ENCODE data around the gene PRR12. TPM values are rescaled to one million over a fixed set of nuclear protein-coding genes. Genes with fewer than 3 reads are reported as not detected.

PRR12 gene
- total and polyA plus RNA-seq, 9 of the 15 experiments (the other 6 are each of a cell fraction or from before 2014, with no cell fraction given): 0.01 to 21.1 (median 0.98) TPM

DNA sequence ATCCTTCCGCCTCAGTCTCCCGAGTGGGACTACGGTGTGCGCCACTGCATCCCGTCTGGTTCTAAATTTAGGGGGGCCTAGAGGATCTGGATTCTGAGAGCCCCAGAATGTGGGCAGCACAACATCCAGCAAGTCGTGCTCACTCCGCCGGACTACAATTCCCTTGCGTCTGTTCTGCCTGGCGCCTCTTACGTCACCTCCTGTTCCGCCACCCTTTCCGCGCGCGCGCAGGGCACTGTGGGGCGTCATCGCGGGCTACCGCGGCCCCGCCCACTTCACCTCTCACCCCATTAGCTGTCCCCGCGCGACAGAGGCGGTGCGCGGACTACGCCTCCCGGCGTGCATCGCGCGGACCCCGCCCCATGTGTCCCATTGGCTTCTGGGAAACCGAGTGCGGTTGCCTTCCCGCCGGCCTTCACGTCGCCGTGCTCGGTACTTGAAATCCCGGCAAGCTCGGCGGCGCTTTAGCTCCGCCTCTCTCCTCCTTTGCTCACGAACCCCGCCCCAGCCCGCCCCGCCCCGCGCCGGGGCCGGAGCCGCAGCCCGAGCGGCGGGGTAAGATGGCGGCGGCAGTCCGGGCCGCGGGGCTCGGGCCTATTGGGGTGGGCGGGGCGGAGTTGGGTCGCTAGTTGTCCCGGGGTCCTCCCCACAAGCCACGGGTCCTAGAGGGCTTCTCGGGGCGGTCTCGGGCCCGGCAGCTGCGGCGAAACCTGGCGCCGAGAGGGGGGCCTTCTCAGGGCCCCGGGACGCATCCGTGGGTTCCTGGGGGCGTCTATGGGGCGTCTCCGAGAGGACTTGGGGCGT, 50.9 kb downstream of the PRR12 start, which contains the start of gene SCAF1 (continued):
- TF ChIP-seq, protein P1, sequence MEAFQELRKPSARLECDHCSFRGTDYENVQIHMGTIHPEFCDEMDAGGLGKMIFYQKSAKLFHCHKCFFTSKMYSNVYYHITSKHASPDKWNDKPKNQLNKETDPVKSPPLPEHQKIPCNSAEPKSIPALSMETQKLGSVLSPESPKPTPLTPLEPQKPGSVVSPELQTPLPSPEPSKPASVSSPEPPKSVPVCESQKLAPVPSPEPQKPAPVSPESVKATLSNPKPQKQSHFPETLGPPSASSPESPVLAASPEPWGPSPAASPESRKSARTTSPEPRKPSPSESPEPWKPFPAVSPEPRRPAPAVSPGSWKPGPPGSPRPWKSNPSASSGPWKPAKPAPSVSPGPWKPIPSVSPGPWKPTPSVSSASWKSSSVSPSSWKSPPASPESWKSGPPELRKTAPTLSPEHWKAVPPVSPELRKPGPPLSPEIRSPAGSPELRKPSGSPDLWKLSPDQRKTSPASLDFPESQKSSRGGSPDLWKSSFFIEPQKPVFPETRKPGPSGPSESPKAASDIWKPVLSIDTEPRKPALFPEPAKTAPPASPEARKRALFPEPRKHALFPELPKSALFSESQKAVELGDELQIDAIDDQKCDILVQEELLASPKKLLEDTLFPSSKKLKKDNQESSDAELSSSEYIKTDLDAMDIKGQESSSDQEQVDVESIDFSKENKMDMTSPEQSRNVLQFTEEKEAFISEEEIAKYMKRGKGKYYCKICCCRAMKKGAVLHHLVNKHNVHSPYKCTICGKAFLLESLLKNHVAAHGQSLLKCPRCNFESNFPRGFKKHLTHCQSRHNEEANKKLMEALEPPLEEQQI (IDR thresholded peaks at IDR 0.05): no peak
- TF ChIP-seq, protein P2, sequence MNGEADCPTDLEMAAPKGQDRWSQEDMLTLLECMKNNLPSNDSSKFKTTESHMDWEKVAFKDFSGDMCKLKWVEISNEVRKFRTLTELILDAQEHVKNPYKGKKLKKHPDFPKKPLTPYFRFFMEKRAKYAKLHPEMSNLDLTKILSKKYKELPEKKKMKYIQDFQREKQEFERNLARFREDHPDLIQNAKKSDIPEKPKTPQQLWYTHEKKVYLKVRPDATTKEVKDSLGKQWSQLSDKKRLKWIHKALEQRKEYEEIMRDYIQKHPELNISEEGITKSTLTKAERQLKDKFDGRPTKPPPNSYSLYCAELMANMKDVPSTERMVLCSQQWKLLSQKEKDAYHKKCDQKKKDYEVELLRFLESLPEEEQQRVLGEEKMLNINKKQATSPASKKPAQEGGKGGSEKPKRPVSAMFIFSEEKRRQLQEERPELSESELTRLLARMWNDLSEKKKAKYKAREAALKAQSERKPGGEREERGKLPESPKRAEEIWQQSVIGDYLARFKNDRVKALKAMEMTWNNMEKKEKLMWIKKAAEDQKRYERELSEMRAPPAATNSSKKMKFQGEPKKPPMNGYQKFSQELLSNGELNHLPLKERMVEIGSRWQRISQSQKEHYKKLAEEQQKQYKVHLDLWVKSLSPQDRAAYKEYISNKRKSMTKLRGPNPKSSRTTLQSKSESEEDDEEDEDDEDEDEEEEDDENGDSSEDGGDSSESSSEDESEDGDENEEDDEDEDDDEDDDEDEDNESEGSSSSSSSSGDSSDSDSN (IDR thresholded peaks at IDR 0.05; ENCODE audit: borderline replicate concordance in 1 of 2, low read depth in 2 of 2, low read length in 2 of 2): 0 out of 4 replicates have a peak, but pooled peaks of 1 of the 2 experiments have one; percentile 14
- peak; percentile 89 for TF ChIP-seq CEBPG (CRISPR knock-in tag; IDR thresholded peaks at IDR 0.05)
- TF ChIP-seq CEBPG (tag; conservative IDR thresholded peaks at IDR 0.05 in 1 of 2, IDR thresholded peaks at IDR 0.05 in 1 of 2): peak; percentile 79 to 93
- peak; percentile 65; the same call in 1 of the 2 replicates for TF ChIP-seq SMAD3 (CRISPR knock-in tag; conservative IDR thresholded peaks at IDR 0.05)
- TF ChIP-seq HLTF (IDR thresholded peaks at IDR 0.05): no peak
- peak; percentile 87 to 96 for TF ChIP-seq MAZ (CRISPR knock-in tag; conservative IDR thresholded peaks at IDR 0.05 in 1 of 2, IDR thresholded peaks at IDR 0.05 in 1 of 2)
- peak; percentile 52 for TF ChIP-seq C11orf30 (IDR thresholded peaks at IDR 0.05; ENCODE audit: low read depth)
- TF ChIP-seq, protein P3, sequence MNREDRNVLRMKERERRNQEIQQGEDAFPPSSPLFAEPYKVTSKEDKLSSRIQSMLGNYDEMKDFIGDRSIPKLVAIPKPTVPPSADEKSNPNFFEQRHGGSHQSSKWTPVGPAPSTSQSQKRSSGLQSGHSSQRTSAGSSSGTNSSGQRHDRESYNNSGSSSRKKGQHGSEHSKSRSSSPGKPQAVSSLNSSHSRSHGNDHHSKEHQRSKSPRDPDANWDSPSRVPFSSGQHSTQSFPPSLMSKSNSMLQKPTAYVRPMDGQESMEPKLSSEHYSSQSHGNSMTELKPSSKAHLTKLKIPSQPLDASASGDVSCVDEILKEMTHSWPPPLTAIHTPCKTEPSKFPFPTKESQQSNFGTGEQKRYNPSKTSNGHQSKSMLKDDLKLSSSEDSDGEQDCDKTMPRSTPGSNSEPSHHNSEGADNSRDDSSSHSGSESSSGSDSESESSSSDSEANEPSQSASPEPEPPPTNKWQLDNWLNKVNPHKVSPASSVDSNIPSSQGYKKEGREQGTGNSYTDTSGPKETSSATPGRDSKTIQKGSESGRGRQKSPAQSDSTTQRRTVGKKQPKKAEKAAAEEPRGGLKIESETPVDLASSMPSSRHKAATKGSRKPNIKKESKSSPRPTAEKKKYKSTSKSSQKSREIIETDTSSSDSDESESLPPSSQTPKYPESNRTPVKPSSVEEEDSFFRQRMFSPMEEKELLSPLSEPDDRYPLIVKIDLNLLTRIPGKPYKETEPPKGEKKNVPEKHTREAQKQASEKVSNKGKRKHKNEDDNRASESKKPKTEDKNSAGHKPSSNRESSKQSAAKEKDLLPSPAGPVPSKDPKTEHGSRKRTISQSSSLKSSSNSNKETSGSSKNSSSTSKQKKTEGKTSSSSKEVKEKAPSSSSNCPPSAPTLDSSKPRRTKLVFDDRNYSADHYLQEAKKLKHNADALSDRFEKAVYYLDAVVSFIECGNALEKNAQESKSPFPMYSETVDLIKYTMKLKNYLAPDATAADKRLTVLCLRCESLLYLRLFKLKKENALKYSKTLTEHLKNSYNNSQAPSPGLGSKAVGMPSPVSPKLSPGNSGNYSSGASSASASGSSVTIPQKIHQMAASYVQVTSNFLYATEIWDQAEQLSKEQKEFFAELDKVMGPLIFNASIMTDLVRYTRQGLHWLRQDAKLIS (CRISPR knock-in tag; IDR thresholded peaks at IDR 0.05): peak; percentile 36; the same call in 1 of the 2 replicates
- TF ChIP-seq RCOR1 (IDR thresholded peaks at IDR 0.05; ENCODE audit: borderline replicate concordance in 1 of 2, low read depth in 2 of 2, low read length in 2 of 2): 0 out of 4 replicates have a peak, but pooled peaks of 1 of the 2 experiments have one; percentile 6
- TF ChIP-seq NONO (IDR thresholded peaks at IDR 0.05; ENCODE audit: low read depth in 2 of 2, low read length in 1 of 2): 0 out of 4 replicates have a peak, but pooled peaks of 1 of the 2 experiments have one; percentile 6
- TF ChIP-seq, protein P4, sequence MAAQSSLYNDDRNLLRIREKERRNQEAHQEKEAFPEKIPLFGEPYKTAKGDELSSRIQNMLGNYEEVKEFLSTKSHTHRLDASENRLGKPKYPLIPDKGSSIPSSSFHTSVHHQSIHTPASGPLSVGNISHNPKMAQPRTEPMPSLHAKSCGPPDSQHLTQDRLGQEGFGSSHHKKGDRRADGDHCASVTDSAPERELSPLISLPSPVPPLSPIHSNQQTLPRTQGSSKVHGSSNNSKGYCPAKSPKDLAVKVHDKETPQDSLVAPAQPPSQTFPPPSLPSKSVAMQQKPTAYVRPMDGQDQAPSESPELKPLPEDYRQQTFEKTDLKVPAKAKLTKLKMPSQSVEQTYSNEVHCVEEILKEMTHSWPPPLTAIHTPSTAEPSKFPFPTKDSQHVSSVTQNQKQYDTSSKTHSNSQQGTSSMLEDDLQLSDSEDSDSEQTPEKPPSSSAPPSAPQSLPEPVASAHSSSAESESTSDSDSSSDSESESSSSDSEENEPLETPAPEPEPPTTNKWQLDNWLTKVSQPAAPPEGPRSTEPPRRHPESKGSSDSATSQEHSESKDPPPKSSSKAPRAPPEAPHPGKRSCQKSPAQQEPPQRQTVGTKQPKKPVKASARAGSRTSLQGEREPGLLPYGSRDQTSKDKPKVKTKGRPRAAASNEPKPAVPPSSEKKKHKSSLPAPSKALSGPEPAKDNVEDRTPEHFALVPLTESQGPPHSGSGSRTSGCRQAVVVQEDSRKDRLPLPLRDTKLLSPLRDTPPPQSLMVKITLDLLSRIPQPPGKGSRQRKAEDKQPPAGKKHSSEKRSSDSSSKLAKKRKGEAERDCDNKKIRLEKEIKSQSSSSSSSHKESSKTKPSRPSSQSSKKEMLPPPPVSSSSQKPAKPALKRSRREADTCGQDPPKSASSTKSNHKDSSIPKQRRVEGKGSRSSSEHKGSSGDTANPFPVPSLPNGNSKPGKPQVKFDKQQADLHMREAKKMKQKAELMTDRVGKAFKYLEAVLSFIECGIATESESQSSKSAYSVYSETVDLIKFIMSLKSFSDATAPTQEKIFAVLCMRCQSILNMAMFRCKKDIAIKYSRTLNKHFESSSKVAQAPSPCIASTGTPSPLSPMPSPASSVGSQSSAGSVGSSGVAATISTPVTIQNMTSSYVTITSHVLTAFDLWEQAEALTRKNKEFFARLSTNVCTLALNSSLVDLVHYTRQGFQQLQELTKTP (IDR thresholded peaks at IDR 0.05; ENCODE audit: low read depth in 1 of 2, partially characterized antibody in 2 of 2): peak in 1 of 2 experiments; percentile 98

Measured in K562 (cell line).